Measurements from ENCODE around the gene ANXA2R.

Gene ANXA2R

GRCh38 chr5:43000111-43000840 is 39.8 kb downstream of the ANXA2R start:
- DNase-seq (ENCODE audit: low read depth, low spot score) = no peak

GRCh38 chr5:42995360-42995751 is 44.8 kb downstream of the ANXA2R start:
- no peak for DNase-seq (ENCODE audit: low read depth, low spot score)

GRCh38 chr5:42994555-42995359 is 45.4 kb downstream of the ANXA2R start:
- DNase-seq (ENCODE audit: low read depth, low spot score) = no peak

- no peak for DNase-seq (ENCODE audit: low read depth, low spot score)
These were observed 45.9 kb downstream of the ANXA2R start for GRCh38 chr5:42994246-42994554.

- no peak for DNase-seq (ENCODE audit: low read depth, low spot score)
These were observed 46.4 kb downstream of the ANXA2R start for GRCh38 chr5:42993516-42994245.

DNA sequence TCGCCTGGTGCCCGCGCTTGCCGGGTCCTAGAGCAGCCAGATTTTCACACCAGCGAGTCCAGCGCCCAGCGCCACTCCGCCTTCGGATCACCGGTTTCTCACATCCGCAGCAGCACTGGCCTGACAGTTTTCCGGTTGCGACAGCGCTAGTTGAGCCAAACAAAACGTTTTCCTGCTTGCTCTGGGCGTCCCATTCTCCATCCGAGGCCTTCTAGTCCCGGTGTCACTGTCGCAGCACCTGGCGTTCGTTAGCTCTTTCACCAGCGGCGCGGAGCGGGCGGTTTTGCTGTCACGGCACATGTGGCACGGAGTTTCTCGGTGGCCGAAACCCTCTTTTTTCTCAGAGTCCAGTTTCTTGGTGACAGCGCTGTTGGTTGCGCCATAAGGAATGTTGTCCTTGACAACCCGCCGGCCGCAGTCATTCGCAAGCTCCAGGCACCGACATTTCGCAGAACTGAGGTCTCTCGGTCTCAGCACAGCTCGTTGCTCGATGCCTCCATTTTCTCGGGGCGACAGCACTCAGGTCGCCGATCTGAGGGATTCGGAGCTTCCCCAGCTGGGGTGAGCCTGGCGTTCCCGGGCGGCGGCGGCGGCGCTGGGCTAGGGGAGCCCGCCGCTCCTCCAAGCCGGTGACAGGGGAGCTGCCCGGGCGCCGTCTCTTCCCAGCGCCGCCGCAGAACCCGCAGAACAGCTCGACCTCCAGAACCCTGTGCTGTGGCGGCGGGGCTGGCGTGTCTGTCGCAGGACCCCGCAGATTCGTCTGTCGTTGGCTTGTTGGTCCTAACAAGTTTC is 47.8 kb downstream of the ANXA2R start:
- DNase-seq (ENCODE audit: low read depth, low spot score) = no peak

- no peak for DNase-seq (ENCODE audit: low read depth, low spot score)
These were observed 48.6 kb downstream of the ANXA2R start for GRCh38 chr5:42991404-42992087.

GRCh38 chr5:42990892-42991291 is 49.2 kb downstream of the ANXA2R start:
- no peak for DNase-seq (ENCODE audit: low read depth, low spot score)

Measured in activated naive CD8-positive, alpha-beta T cell treated with anti-CD3 and anti-CD28 coated beads, Interleukin-2, amount 50 U/mL, for 16 hours (primary cell).